Measurements from ENCODE around the gene MCF2L.
A peak's percentile ranks its signal among the peaks of the same experiment; 100 is the strongest.
"Not testable (repeated sequence)": the region's sequence is repeated elsewhere in the genome, so short reads cannot be mapped to it uniquely, and the experiment has no call there.

The MCF2L gene

GRCh38 chr13:113016526-113017295 is 47.7 kb downstream of the MCF2L start:
- no peak for DNase-seq

GRCh38 chr13:113017506-113018215 is 48.6 kb downstream of the MCF2L start:
- no peak for DNase-seq

GRCh38 chr13:113018676-113019465 is 49.9 kb downstream of the MCF2L start:
- DNase-seq = no peak

GRCh38 chr13:113020323-113021080 is 51.5 kb downstream of the MCF2L start:
- DNase-seq = no peak

- no peak for DNase-seq
These were observed 52.4 kb downstream of the MCF2L start for GRCh38 chr13:113021391-113021790.

- DNase-seq = no peak
These were observed 52.8 kb downstream of the MCF2L start for GRCh38 chr13:113021811-113022210.

- DNase-seq = no peak
These were observed 53.4 kb downstream of the MCF2L start for GRCh38 chr13:113022391-113022744.

GRCh38 chr13:113022745-113023574 is 53.9 kb downstream of the MCF2L start:
- peak; percentile 31 for DNase-seq

- DNase-seq = no peak
These were observed 54.8 kb downstream of the MCF2L start for GRCh38 chr13:113023694-113024430.

GRCh38 chr13:113024466-113024865 is 55.5 kb downstream of the MCF2L start:
- DNase-seq = no peak

GRCh38 chr13:113026391-113026910 is 57.4 kb downstream of the MCF2L start:
- DNase-seq = no peak

GRCh38 chr13:113027095-113027494 is 58.1 kb downstream of the MCF2L start:
- DNase-seq = no peak

GRCh38 chr13:113027566-113027965 is 58.6 kb downstream of the MCF2L start:
- DNase-seq = no peak

- no peak for DNase-seq
These were observed 59.5 kb downstream of the MCF2L start for GRCh38 chr13:113028336-113029060.

- DNase-seq = no peak
These were observed 60.0 kb downstream of the MCF2L start for GRCh38 chr13:113029061-113029445.

- DNase-seq = peak; percentile 87
These were observed 60.7 kb downstream of the MCF2L start for GRCh38 chr13:113029487-113030258.

- DNase-seq = not testable (repeated sequence)
These were observed 61.2 kb downstream of the MCF2L start for GRCh38 chr13:113030259-113030640.

GRCh38 chr13:113031465-113031864 is 62.5 kb downstream of the MCF2L start:
- DNase-seq = no peak

GRCh38 chr13:113032291-113032690 is 63.3 kb downstream of the MCF2L start:
- no peak for DNase-seq
